Fibroblast of lung (primary cell): ENCODE results near the gene ZNF562. TPM values are rescaled to one million over a fixed set of nuclear protein-coding genes. Genes with fewer than 3 reads are reported as not detected.

ENCODE experiments used
- DNase-seq, 2 donors: peaks; one replicate each; pipeline versions ENCODE4 v3.0.0 to v3.0.0-alpha.2; 2010; ENCODE audit warnings: low read depth in 2 of 2
- H2AFZ ChIP-seq: 2 replicates; pipeline ENCODE4 v1.5.1; 2012; ENCODE audit warnings: low read length, control low read depth, inconsistent platforms
- H3K27ac ChIP-seq: 2 replicates; pipeline ENCODE4 v1.5.1; 2011; ENCODE audit warnings: low read length, control low read depth; ENCODE audit not compliant: insufficient read depth
- H3K27me3 ChIP-seq: 2 replicates; pipeline ENCODE4 v1.5.1; 2011; ENCODE audit warnings: mild to moderate bottlenecking, low read length; ENCODE audit not compliant: control insufficient read depth, insufficient read depth
- H3K36me3 ChIP-seq: 2 replicates; pipeline ENCODE4 v1.5.1; 2011; ENCODE audit warnings: low read length; ENCODE audit not compliant: control insufficient read depth, insufficient read depth
- H3K4me1 ChIP-seq: 2 replicates; pipeline ENCODE4 v1.5.1; 2011; ENCODE audit warnings: low read length; ENCODE audit not compliant: control insufficient read depth, insufficient read depth; ENCODE audit errors: extremely low read depth
- H3K4me2 ChIP-seq: 2 replicates; pipeline ENCODE4 v1.5.1; 2011; ENCODE audit warnings: low read length, control low read depth; ENCODE audit not compliant: insufficient read depth; ENCODE audit errors: extremely low read depth
- H3K4me3 ChIP-seq, 4 experiments: fragments of 200-600 bp in 1 of 4; sonication (generic) in 1 of 4; replicated peaks in 1 of 4; 2 replicates each; pipeline ENCODE4 v1.5.1; 2011 to 2016; ENCODE audit warnings: low read length in 4 of 4, low read depth in 3 of 4, mild to moderate bottlenecking in 3 of 4, control low read depth in 2 of 4, inconsistent platforms in 1 of 4, mixed read lengths in 1 of 4; ENCODE audit not compliant: insufficient read depth in 1 of 4; ENCODE audit errors: control extremely low read depth in 1 of 4
- H3K79me2 ChIP-seq: 2 replicates; pipeline ENCODE4 v1.5.1; 2012; ENCODE audit warnings: mild to moderate bottlenecking, low read length, inconsistent platforms; ENCODE audit not compliant: control insufficient read depth, insufficient read depth
- H3K9ac ChIP-seq: 2 replicates; pipeline ENCODE4 v1.5.1; 2011; ENCODE audit warnings: mild to moderate bottlenecking, low read length, control low read depth; ENCODE audit not compliant: insufficient read depth
- H3K9me3 ChIP-seq: 2 replicates; pipeline ENCODE4 v1.5.1; 2012; ENCODE audit warnings: low read depth, low read length; ENCODE audit not compliant: control insufficient read depth, insufficient read depth
- H4K20me1 ChIP-seq: 2 replicates; pipeline ENCODE4 v1.5.1; 2011; ENCODE audit warnings: low read length; ENCODE audit not compliant: control insufficient read depth, insufficient read depth; ENCODE audit errors: extremely low read depth
- CTCF ChIP-seq, 2 donors: IDR thresholded peaks in 1 of 2; conservative IDR thresholded peaks in 1 of 2; 1 replicate in 1 of 2; 2 replicates in 1 of 2; pipeline ENCODE4 v1.5.1; 2011 to 2012; ENCODE audit warnings: low read length in 2 of 2, control low read depth in 1 of 2, inconsistent platforms in 1 of 2, low read depth in 1 of 2, mild to moderate bottlenecking in 1 of 2
- EZH2 ChIP-seq: IDR thresholded peaks from 2 replicates; pipeline ENCODE4 v1.5.1; 2012; ENCODE audit warnings: low read length, control low read depth, mild to moderate bottlenecking; ENCODE audit errors: missing control alignments
- polyA plus RNA-seq, 2 donors: library from polyadenylated mRNA; depleted of rRNA in 1 of 2; stranded (reverse) in 1 of 2; unstranded in 1 of 2; fragments of >200 nt; gene quantifications; 2 replicates each; pipeline ENCODE4 v1.2.1, GENCODE V29; 2011 to 2012; ENCODE audit warnings: missing spikeins in 1 of 2
- total RNA-seq: library from RNA; depleted of rRNA; stranded (reverse); fragments of >200 nt; gene quantifications from 2 replicates; pipeline ENCODE4 v1.2.1, GENCODE V29; 2014

Gene ZNF562
- total and polyA plus RNA-seq, 2 donors (not counting 1 experiment from before 2014, with no cell fraction given), result 12.2 to 28.6 TPM

DNA sequence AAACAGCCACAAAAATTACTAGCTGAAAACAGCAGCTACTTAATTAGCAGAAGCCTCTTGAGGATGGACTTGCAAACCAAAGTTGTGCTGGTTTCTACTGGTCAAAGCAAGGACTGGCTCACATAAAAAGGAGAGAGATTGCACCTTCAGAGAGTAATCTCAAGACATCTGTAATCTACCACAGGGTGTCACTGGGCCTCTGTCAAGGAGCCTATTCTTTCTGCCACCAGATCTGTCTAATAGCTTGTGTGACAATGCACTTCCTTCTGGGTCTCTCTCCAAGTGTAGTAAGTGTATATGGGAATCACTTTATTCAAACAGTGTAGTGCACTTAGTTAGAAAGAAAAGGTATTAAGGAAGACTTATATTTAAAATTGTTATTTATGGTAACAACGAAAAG, 29.4 kb downstream of the ZNF562 start:
- Histone ChIP-seq H3K4me3 (no peak overlapping the region), H3K79me2 (no peaks in the 10 kb centered on the region)
- DNase-seq, result no peak

GRCh38 chr19:9644472-9644871, 30.4 kb downstream of the ZNF562 start:
- TF ChIP-seq CTCF (conservative IDR thresholded peaks at IDR 0.05 in 1 of 2, IDR thresholded peaks at IDR 0.05 in 1 of 2; ENCODE audit: low read depth in 1 of 2, low read length in 2 of 2) (no peak), EZH2 (no peak)
- no peaks in the 10 kb centered on the region for H4K20me1 ChIP-seq
- no peak overlapping the region for H3K4me2 ChIP-seq
- H3K9me3 ChIP-seq, result no peaks in the 10 kb centered on the region
- H3K9ac ChIP-seq, result no peak overlapping the region
- H3K27ac ChIP-seq, result no peak overlapping the region
- H3K79me2 ChIP-seq, result no peaks in the 10 kb centered on the region
- no peaks in the 10 kb centered on the region for H3K27me3 ChIP-seq
- H3K4me1 ChIP-seq, result no peaks in the 10 kb centered on the region
- no peak for DNase-seq
- no peak overlapping the region for H3K4me3 ChIP-seq
- H2AFZ ChIP-seq, result no peak overlapping the region
- no peaks in the 10 kb centered on the region for H3K36me3 ChIP-seq

More for the DNA sequence above, 29.4 kb downstream of the ZNF562 start:
- H3K27me3 ChIP-seq, result no peaks in the 10 kb centered on the region
- no peaks in the 10 kb centered on the region for H3K9me3 ChIP-seq
- H3K4me2 ChIP-seq, result no peak overlapping the region
- H2AFZ ChIP-seq, result no peak overlapping the region
- H3K9ac ChIP-seq, result no peak overlapping the region
- TF ChIP-seq EZH2 (no peak), CTCF (conservative IDR thresholded peaks at IDR 0.05 in 1 of 2, IDR thresholded peaks at IDR 0.05 in 1 of 2; ENCODE audit: low read depth in 1 of 2, low read length in 2 of 2) (no peak)
- no peak overlapping the region for H3K27ac ChIP-seq
- no peaks in the 10 kb centered on the region for H3K4me1 ChIP-seq
- no peaks in the 10 kb centered on the region for H3K36me3 ChIP-seq
- no peaks in the 10 kb centered on the region for H4K20me1 ChIP-seq

GRCh38 chr19:9641810-9642209, 33.1 kb downstream of the ZNF562 start:
- Histone ChIP-seq H3K4me3 (no peak overlapping the region), H3K79me2 (no peaks in the 10 kb centered on the region), H3K36me3 (no peaks in the 10 kb centered on the region), H3K9me3 (no peaks in the 10 kb centered on the region), H2AFZ (no peak overlapping the region), H3K9ac (no peak overlapping the region), H3K4me2 (no peak overlapping the region), H3K27me3 (no peaks in the 10 kb centered on the region), H3K27ac (no peak overlapping the region), H3K4me1 (no peaks in the 10 kb centered on the region), H4K20me1 (no peaks in the 10 kb centered on the region)
- TF ChIP-seq CTCF (conservative IDR thresholded peaks at IDR 0.05 in 1 of 2, IDR thresholded peaks at IDR 0.05 in 1 of 2; ENCODE audit: low read depth in 1 of 2, low read length in 2 of 2) (no peak), EZH2 (no peak)
- DNase-seq, result no peak
